Hepatocyte (in vitro differentiated cells): ENCODE results near the gene EPSTI1. TPM values are rescaled to one million over a fixed set of nuclear protein-coding genes. Genes with fewer than 3 reads are reported as not detected.

ENCODE experiments used
- DNase-seq: peaks from one replicate; pipeline ENCODE4 v3.0.0-alpha.2; 2016; ENCODE audit warnings: low spot score
- H2AFZ ChIP-seq: fragments of 200-600 bp; sonication (generic); 2 replicates; pipeline ENCODE4 v1.6.0; 2016; ENCODE audit warnings: antibody characterized with exemption, mild to moderate bottlenecking
- H3K27ac ChIP-seq: fragments of 200-600 bp; sonication (generic); 2 replicates; pipeline ENCODE4 v1.5.1; 2016; ENCODE audit warnings: mild to moderate bottlenecking
- H3K27me3 ChIP-seq: fragments of 200-600 bp; sonication (generic); 2 replicates; pipeline ENCODE4 v1.6.1; 2016
- H3K36me3 ChIP-seq: fragments of 200-600 bp; sonication (generic); replicated peaks from 2 replicates; pipeline ENCODE4 v1.5.1; 2016; ENCODE audit warnings: low read depth; ENCODE audit not compliant: insufficient read depth
- H3K4me1 ChIP-seq: fragments of 200-600 bp; sonication (generic); 2 replicates; pipeline ENCODE4 v1.5.1; 2016; ENCODE audit warnings: mild to moderate bottlenecking, moderate library complexity; ENCODE audit not compliant: insufficient read depth
- H3K4me2 ChIP-seq: fragments of 200-600 bp; sonication (generic); 2 replicates; pipeline ENCODE4 v1.6.0; 2016
- H3K4me3 ChIP-seq: fragments of 200-600 bp; sonication (generic); 2 replicates; pipeline ENCODE4 v1.5.1; 2016; ENCODE audit warnings: mild to moderate bottlenecking
- H3K79me2 ChIP-seq: fragments of 200-600 bp; sonication (generic); 2 replicates; pipeline ENCODE4 v1.6.0; 2017; ENCODE audit warnings: mild to moderate bottlenecking
- H3K9me2 ChIP-seq: fragments of 200-600 bp; sonication (generic); replicated peaks from 2 replicates; pipeline ENCODE4 v1.6.0; 2017; ENCODE audit warnings: mild to moderate bottlenecking; ENCODE audit not compliant: insufficient read depth
- H3K9me3 ChIP-seq: fragments of 200-600 bp; sonication (generic); 2 replicates; pipeline ENCODE4 v1.5.1; 2016; ENCODE audit warnings: low read depth, mild to moderate bottlenecking
- H4K20me1 ChIP-seq: fragments of 200-600 bp; sonication (generic); 2 replicates; pipeline ENCODE4 v1.6.0; 2016; ENCODE audit warnings: mild to moderate bottlenecking; ENCODE audit not compliant: insufficient read depth, poor library complexity, severe bottlenecking
- EZH2 ChIP-seq: fragments of 200-600 bp; sonication (generic); IDR thresholded peaks from 2 replicates; pipeline ENCODE4 v1.6.1; 2016; ENCODE audit warnings: antibody characterized with exemption, mild to moderate bottlenecking, borderline replicate concordance
- EZH2phosphoT487 ChIP-seq: fragments of 200-600 bp; sonication (generic); IDR thresholded peaks from one replicate; pipeline ENCODE4 v1.6.1; 2018; ENCODE audit warnings: antibody characterized with exemption, mild to moderate bottlenecking, low read depth, moderate library complexity; ENCODE audit not compliant: unreplicated experiment, severe bottlenecking
- WGBS: methylation state at CpG from one replicate; pipeline ENCODE4 v1.1.6; 2016; ENCODE audit warnings: low lambda C conversion rate; ENCODE audit errors: missing lambda C conversion rate; 5-methylcytosine and 5-hydroxymethylcytosine counted together
- polyA plus RNA-seq: library from polyadenylated mRNA; unstranded; fragments of >200 nt; fragmentation: Nextera tagmentation; extraction: Ambion mirVana; gene quantifications from 2 replicates; pipeline ENCODE4 v1.2.1, GENCODE V29; 2016
- total RNA-seq: library from RNA; depleted of rRNA; stranded (reverse); fragments of >200 nt; gene quantifications from 2 replicates; pipeline ENCODE4 v1.2.3, GENCODE V29; 2014
- TF ChIP-seq, protein P1 (sequence below): fragments of 200-600 bp; sonication (generic); IDR thresholded peaks from 2 replicates; pipeline ENCODE4 v1.5.1; 2016; ENCODE audit warnings: antibody characterized with exemption, mild to moderate bottlenecking; ENCODE audit not compliant: poor library complexity

EPSTI1 gene
- total and polyA plus RNA-seq, 2 experiments from 2014 or later: 24.5 to 31.0 TPM

DNA sequence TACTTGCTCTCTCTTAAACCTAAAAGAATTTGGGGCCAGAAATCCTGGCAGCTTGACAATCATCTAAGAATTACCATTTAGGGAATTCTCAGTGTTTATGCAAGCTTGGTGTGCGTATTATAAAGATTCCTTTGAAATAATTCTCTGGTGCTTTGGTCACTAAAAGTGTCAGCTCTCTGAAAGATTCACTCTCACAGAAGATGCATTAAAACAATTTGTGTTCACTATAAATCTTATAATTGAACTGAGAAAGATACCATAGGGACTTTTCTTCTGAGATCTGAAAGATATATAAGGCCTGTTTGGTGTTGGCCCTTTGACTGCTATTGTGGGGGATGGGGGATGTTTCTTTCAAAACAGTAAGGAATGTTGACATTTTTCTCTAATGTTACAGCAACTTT lies 27.3 kb downstream of the EPSTI1 start:
- H3K9me2 ChIP-seq: no peaks in the 10 kb centered on the region
- no peaks in the 10 kb centered on the region for H4K20me1 ChIP-seq
- peaks cover 7% of the 10 kb centered on the region for H3K4me1 ChIP-seq
- H3K27me3 ChIP-seq: no peaks in the 10 kb centered on the region
- DNase-seq: no peak
- H2AFZ ChIP-seq: no peak overlapping the region
- no peak overlapping the region for H3K27ac ChIP-seq
- 74% methylated on average over 1 of the region's 1 CpG for WGBS
- no peaks in the 10 kb centered on the region for H3K79me2 ChIP-seq
- H3K9me3 ChIP-seq: no peaks in the 10 kb centered on the region
- H3K4me3 ChIP-seq: no peak overlapping the region
- no peaks in the 10 kb centered on the region for H3K36me3 ChIP-seq
- no peak for TF ChIP-seq EZH2
- no peak for TF ChIP-seq EZH2phosphoT487
- TF ChIP-seq, protein P1, sequence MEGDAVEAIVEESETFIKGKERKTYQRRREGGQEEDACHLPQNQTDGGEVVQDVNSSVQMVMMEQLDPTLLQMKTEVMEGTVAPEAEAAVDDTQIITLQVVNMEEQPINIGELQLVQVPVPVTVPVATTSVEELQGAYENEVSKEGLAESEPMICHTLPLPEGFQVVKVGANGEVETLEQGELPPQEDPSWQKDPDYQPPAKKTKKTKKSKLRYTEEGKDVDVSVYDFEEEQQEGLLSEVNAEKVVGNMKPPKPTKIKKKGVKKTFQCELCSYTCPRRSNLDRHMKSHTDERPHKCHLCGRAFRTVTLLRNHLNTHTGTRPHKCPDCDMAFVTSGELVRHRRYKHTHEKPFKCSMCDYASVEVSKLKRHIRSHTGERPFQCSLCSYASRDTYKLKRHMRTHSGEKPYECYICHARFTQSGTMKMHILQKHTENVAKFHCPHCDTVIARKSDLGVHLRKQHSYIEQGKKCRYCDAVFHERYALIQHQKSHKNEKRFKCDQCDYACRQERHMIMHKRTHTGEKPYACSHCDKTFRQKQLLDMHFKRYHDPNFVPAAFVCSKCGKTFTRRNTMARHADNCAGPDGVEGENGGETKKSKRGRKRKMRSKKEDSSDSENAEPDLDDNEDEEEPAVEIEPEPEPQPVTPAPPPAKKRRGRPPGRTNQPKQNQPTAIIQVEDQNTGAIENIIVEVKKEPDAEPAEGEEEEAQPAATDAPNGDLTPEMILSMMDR: no peak
- H3K4me2 ChIP-seq: no peak overlapping the region

- no peaks in the 10 kb centered on the region for H3K9me2 ChIP-seq
- WGBS: 92% methylated on average over 2 of the region's 2 CpGs
- H3K27me3 ChIP-seq: no peaks in the 10 kb centered on the region
Measured at GRCh38 chr13:42959615-42960014, 32.4 kb downstream of the EPSTI1 start.

GRCh38 chr13:42957881-42958280 lies 34.2 kb downstream of the EPSTI1 start:
- H3K36me3 ChIP-seq: no peaks in the 10 kb centered on the region

More at GRCh38 chr13:42959615-42960014, 32.4 kb downstream of the EPSTI1 start:
- Histone ChIP-seq H3K79me2 (no peaks in the 10 kb centered on the region), H3K27ac (no peak overlapping the region), H3K4me3 (no peak overlapping the region), H3K4me2 (no peak overlapping the region), H3K9me3 (no peaks in the 10 kb centered on the region), H2AFZ (no peak overlapping the region), H3K36me3 (no peaks in the 10 kb centered on the region), H3K4me1 (no peaks in the 10 kb centered on the region), H4K20me1 (no peaks in the 10 kb centered on the region)
- DNase-seq: no peak
- TF ChIP-seq, protein P1: no peak
- TF ChIP-seq EZH2 (no peak), EZH2phosphoT487 (no peak)

More at GRCh38 chr13:42957881-42958280, 34.2 kb downstream of the EPSTI1 start:
- Histone ChIP-seq H3K9me2 (no peaks in the 10 kb centered on the region), H3K27me3 (no peaks in the 10 kb centered on the region), H3K4me3 (no peak overlapping the region), H3K4me2 (no peak overlapping the region), H3K79me2 (no peaks in the 10 kb centered on the region), H3K9me3 (no peaks in the 10 kb centered on the region), H3K27ac (no peak overlapping the region), H2AFZ (no peak overlapping the region), H3K4me1 (no peaks in the 10 kb centered on the region), H4K20me1 (no peaks in the 10 kb centered on the region)
- no peak for DNase-seq
- TF ChIP-seq EZH2phosphoT487 (no peak), EZH2 (no peak)
- TF ChIP-seq, protein P1: no peak
- WGBS: 76% methylated on average over 2 of the region's 2 CpGs
